C4-2B (cell line): ENCODE results near the gene RNF212B.

Experiments used
- H3K27ac ChIP-seq: fragments of 450-650 bp; 2 replicates; pipeline ENCODE4 v1.5.1; 2017
- CTCF ChIP-seq: fragments of 450-650 bp; conservative IDR thresholded peaks from 2 replicates; pipeline ENCODE4 v1.5.1; 2017; ENCODE audit warnings: mild to moderate bottlenecking
- ZFX ChIP-seq: fragments of 450-650 bp; IDR thresholded peaks from 2 replicates; pipeline ENCODE4 v1.6.1; 2017

RNF212B gene

GRCh38 chr14:23300687-23301223 lies 63.0 kb downstream of the RNF212B start:
- peak overlapping the region; percentile 94 for H3K27ac ChIP-seq

GRCh38 chr14:23301288-23301968 lies 63.7 kb downstream of the RNF212B start:
- peak overlapping the region; percentile 94 for H3K27ac ChIP-seq
- TF ChIP-seq CTCF (peak; percentile 93), ZFX (no peak)

More at GRCh38 chr14:23300687-23301223, 63.0 kb downstream of the RNF212B start:
- no peak for TF ChIP-seq CTCF
- no peak for TF ChIP-seq ZFX

GRCh38 chr14:23301969-23302289 lies 64.2 kb downstream of the RNF212B start:
- H3K27ac ChIP-seq: peak overlapping the region; percentile 94
- TF ChIP-seq CTCF (no peak; the same call in 1 of the 2 replicates), ZFX (peak; percentile 89)

- TF ChIP-seq CTCF (no peak), ZFX (peak; percentile 79; the same call in 1 of the 2 replicates)
- peak within 1 kb of the TSS; percentile 94 for H3K27ac ChIP-seq
Measured at GRCh38 chr14:23302290-23303225, 64.8 kb downstream of the RNF212B start, which contains the start of gene PPP1R3E. Gene PPP1R3E, minus strand, starts transcription at chr14:23302859. Its CDS starts 283 bp downstream, at chr14:23302576.

GRCh38 chr14:23306412-23307145 lies 68.8 kb downstream of the RNF212B start, which contains the start of gene BCL2L2:
Gene BCL2L2, plus strand, starts transcription at chr14:23306833. Its CDS starts 935 bp downstream, at chr14:23307768.
- no peak for TF ChIP-seq CTCF
- TF ChIP-seq ZFX: peak; percentile 87; the same call in 1 of the 2 replicates
- peak within 1 kb of the TSS; percentile 93 for H3K27ac ChIP-seq

GRCh38 chr14:23307146-23307530 lies 69.4 kb downstream of the RNF212B start:
- TF ChIP-seq CTCF (no peak), ZFX (0 out of 2 replicates have a peak, but pooled peaks have one; percentile 47)
- H3K27ac ChIP-seq: peak overlapping the region; percentile 93
